Mononuclear cell (primary cell): ENCODE results near the gene S100A7A. TPM values are rescaled to one million over a fixed set of nuclear protein-coding genes. Genes with fewer than 3 reads are reported as not detected.

Experiments used
- H3K27me3 ChIP-seq: 2 replicates; pipeline ENCODE4 v1.6.0; 2011; ENCODE audit warnings: low read length, control low read depth; ENCODE audit not compliant: insufficient read depth
- H3K4me1 ChIP-seq: 2 replicates; pipeline ENCODE4 v1.5.1; 2011; ENCODE audit warnings: mild to moderate bottlenecking, low read length, control low read depth; ENCODE audit not compliant: insufficient read depth
- H3K4me3 ChIP-seq: 2 replicates; pipeline ENCODE4 v1.5.1; 2011; ENCODE audit warnings: mild to moderate bottlenecking, low read length, moderate library complexity
- H3K9me3 ChIP-seq: 2 replicates; pipeline ENCODE4 v1.5.1; 2011; ENCODE audit warnings: low read depth, mild to moderate bottlenecking, control low read depth, low read length
- total RNA-seq: library from RNA; depleted of rRNA; stranded (reverse); fragments of >200 nt; gene quantifications from one replicate; pipeline ENCODE4 v1.2.3, GENCODE V29; 2012

Gene S100A7A
- total RNA-seq, 1 donor, result not detected

DNA sequence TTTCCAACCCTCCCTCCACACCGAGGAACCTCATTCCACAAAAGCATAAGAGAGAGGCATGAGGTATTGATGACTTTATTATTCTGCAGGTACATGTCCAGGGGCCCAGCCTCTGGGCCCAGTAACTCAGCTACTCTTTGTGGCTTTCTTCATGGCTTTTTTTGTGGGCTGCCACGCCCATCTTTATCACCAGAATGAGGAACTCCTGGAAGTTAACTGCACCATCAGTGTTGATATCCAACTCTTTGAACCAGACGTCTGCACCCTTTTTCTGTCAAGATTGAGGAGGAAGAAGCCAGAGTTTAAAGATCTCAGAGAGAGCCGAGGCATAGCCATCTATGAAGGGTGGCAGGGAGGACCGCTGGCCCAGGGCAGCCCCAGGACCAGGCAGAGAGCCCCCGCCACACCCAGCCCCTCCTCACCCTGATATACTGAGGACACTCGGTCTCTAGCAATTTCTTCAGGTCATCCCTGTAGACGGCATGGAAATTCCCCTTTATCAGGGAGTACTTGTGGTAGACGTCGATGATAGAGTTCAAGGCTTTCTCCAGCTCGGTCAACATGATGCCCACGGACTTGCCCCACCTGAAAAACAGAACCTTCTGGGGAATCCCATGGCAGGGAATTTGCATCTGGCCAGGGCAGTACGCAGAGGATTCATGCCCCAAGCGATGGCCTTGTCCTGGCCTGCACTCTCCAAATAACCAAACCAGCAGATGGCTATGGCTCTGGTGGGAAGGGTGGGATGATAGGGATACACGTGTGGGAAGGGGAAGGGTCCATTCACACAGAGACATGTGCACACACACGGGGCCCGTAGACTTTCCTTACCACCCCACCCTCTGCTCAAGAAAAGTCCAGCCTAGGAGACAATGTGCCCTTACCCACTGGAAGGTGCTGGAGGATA lies 26.1 kb upstream of the S100A7A start:
- Histone ChIP-seq H3K4me3 (peak overlapping the region; percentile 79), H3K27me3 (no peaks in the 10 kb centered on the region), H3K4me1 (peaks cover 87% of the 10 kb centered on the region), H3K9me3 (no peaks in the 10 kb centered on the region)

DNA sequence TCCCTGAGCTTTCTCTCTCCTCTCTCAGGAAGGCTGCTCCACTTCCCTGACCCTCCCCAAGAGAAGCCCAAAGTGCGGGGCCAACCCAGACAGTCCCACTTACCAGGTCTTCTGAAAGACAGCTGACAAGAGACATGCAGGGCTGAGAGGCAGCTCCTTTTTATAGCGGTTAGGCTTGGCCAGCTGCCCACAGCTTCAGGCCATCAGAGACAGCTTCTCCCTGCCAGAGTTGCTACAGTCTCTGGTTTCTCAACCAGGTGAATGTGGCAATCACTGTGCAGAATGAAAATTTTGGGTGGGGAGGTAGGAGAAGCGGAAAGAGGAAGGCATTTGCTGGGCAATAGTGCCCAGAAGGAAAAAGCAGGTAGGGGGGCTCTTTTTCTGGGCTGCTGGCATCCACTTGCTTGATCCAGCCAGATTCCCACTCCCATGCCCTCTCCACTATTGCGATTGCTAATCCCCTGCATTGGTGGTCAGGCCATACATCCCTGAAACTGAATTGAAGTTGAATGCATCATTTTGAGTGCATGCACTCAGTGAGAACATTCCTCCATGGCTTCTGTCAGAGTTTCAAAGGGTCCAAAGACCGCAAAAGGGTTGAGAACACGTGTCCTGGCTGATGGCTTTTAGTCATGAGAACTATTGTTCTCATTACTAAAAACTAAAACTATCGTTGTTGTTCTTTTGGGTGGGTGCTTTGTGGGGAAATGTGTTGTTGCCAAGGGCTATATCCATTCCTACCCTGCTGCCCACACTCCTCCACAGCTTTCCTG lies 25.2 kb upstream of the S100A7A start, which contains the start of gene S100A8:
Gene S100A8 (minus strand): TSS at position 136 of the 773 bp plus-strand sequence. CDS start 538 bp downstream, outside the sequence.
- H3K4me3 ChIP-seq, result peak within 1 kb of the TSS; percentile 79
- peaks cover 79% of the 10 kb centered on the region for H3K4me1 ChIP-seq
- no peaks in the 10 kb centered on the region for H3K9me3 ChIP-seq
- H3K27me3 ChIP-seq, result no peaks in the 10 kb centered on the region

DNA sequence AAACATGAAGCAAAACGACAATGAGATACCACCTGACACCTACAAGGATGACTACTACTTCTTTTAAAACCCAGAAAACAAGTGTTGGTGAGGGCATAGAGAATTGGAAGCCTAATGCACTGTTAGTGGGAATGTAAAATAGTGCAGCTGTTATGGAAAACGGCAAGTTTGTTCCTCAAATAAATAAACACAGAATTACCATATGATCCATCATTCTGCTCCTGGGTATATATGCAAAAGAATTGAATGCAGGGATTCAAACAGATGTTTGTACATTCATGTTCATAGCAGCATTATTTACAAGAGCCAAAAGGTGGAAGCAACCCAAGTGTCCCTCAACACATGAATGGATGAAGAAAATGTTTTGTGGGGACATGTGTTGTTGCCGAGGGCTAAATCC lies 24.1 kb upstream of the S100A7A start:
- no peak overlapping the region for H3K4me3 ChIP-seq
- H3K9me3 ChIP-seq, result no peaks in the 10 kb centered on the region
- H3K4me1 ChIP-seq, result peaks cover 68% of the 10 kb centered on the region
- H3K27me3 ChIP-seq, result no peaks in the 10 kb centered on the region

DNA sequence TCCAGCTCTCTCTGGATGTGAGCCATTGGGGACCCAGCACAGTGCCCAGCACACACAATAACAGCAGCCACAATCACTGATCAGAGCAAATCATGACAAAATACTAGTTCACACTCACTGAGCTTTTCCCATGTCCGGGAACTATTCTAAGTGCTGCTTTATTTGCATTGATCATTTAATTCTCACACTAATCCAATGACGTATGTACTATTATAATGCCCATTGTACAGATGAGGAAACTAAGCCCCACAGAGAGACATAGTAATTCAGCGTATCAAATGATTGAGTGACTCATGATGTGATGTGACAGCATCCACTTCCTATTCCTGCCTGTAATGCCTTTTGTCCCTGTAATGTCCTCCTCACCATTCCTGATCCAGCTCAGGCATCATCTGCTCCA lies 23.5 kb upstream of the S100A7A start:
- no peaks in the 10 kb centered on the region for H3K27me3 ChIP-seq
- H3K4me3 ChIP-seq, result no peak overlapping the region
- no peaks in the 10 kb centered on the region for H3K9me3 ChIP-seq
- peaks cover 63% of the 10 kb centered on the region for H3K4me1 ChIP-seq

DNA sequence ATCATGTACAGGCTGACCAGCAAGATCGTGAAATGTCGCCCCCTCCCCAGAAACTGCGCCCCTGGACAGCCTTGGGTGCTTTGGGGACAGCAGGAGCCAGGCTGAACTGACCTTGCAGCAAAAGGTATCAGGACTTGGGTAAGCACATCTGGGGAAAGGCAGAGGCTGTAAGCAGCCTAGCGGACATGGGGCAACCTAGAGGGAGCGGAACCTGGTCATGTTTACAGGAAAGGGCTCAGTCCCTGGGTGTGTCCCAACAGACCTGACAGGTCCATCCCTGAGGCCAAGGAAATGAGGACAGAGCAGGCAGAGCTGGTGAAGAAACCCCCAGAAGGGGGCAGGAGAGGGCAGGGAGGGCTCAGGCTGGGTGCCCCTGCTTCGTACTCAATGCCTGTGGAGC lies 22.4 kb upstream of the S100A7A start:
- Histone ChIP-seq H3K4me3 (no peak overlapping the region), H3K9me3 (no peaks in the 10 kb centered on the region), H3K27me3 (no peaks in the 10 kb centered on the region), H3K4me1 (peaks cover 65% of the 10 kb centered on the region)

DNA sequence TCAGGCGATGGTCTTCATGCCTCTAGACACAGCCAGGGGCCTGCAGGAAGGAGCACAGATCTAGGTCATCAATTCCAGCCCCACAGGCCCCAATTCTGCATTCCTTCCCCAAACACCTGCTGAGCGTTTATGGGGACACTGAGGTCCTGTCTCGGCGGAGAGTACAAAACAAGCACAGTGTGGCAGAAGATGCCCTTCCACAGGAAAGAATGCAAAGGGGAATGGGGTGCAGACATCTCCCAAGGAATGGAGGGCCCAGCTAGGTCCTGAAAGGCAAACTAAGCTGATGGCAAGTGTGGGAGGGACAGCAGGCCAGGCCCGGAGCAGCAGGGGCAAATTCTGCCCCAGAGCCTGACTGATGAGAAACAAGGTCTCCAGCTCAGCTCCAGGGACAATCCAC lies 21.9 kb upstream of the S100A7A start:
- H3K4me1 ChIP-seq, result peaks cover 65% of the 10 kb centered on the region
- no peak overlapping the region for H3K4me3 ChIP-seq
- no peaks in the 10 kb centered on the region for H3K9me3 ChIP-seq
- H3K27me3 ChIP-seq, result no peaks in the 10 kb centered on the region

DNA sequence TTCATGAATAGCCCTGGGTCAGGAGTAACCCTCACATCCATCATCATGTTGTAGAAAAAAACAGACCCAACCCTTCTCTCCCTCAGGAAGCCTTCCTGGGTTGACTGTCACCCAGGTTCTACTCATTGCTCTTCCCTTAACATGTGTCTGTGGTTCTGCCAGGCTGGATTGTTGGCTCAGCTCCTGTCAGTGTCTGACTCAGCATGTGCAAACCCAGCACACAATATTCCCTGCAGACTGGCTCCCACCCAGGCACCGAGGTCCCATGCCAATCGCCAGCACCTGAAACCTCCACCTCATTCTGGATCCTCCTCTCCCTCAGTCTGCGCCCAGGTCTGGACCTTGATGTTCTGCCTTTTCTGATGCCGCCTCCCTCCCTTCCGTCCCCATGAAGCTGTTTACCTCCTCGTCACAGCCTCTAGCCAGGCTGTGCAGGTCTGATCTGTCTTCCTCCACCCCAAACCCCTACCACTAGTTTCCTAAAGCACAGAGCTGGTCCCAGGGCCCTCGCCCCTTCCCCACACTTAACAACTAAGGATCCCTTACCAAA lies 21.1 kb upstream of the S100A7A start:
- no peaks in the 10 kb centered on the region for H3K9me3 ChIP-seq
- H3K4me3 ChIP-seq, result no peak overlapping the region
- peaks cover 60% of the 10 kb centered on the region for H3K4me1 ChIP-seq
- no peaks in the 10 kb centered on the region for H3K27me3 ChIP-seq

DNA sequence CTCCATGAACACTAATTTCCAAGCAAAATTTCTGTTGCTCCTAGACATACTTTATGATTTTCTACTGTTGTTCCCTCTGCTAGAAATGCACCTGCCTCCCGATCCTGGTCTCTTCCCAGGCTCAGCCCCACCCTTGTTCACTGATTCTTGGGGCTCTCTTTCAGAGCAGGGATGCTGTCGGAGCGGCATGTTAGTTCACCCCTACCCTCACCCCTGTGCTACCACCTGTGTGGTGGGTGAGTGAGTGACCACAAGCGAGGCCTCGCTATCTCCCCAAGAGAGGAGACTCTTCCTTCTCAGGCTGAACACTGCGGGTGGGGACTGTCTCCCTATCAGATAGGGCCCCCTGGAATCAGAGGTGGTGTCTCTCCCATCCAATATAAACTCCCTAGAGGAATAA lies 20.5 kb upstream of the S100A7A start:
- Histone ChIP-seq H3K27me3 (no peaks in the 10 kb centered on the region), H3K9me3 (no peaks in the 10 kb centered on the region), H3K4me3 (no peak overlapping the region), H3K4me1 (peaks cover 59% of the 10 kb centered on the region)

DNA sequence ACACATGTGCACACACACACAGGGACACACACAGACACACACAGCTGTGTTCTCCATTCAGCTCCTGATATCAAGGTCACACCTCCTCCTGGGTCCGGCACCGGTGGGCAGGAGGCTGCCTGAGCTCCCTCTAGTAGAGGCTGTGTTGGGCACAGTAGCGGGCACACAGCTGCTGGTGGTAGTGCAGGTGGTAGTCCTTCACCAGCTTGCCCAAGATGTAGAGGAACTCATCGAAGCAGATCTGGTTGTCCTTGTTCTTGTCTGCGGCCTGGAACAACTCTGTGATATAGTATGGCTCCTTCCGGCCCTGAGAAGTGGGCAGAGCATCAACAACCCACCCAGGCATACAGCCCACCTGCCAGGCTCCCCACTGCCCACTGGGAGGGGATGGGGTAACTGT lies 19.9 kb upstream of the S100A7A start:
- H3K27me3 ChIP-seq, result no peaks in the 10 kb centered on the region
- H3K4me3 ChIP-seq, result no peak overlapping the region
- no peaks in the 10 kb centered on the region for H3K9me3 ChIP-seq
- peaks cover 53% of the 10 kb centered on the region for H3K4me1 ChIP-seq

DNA sequence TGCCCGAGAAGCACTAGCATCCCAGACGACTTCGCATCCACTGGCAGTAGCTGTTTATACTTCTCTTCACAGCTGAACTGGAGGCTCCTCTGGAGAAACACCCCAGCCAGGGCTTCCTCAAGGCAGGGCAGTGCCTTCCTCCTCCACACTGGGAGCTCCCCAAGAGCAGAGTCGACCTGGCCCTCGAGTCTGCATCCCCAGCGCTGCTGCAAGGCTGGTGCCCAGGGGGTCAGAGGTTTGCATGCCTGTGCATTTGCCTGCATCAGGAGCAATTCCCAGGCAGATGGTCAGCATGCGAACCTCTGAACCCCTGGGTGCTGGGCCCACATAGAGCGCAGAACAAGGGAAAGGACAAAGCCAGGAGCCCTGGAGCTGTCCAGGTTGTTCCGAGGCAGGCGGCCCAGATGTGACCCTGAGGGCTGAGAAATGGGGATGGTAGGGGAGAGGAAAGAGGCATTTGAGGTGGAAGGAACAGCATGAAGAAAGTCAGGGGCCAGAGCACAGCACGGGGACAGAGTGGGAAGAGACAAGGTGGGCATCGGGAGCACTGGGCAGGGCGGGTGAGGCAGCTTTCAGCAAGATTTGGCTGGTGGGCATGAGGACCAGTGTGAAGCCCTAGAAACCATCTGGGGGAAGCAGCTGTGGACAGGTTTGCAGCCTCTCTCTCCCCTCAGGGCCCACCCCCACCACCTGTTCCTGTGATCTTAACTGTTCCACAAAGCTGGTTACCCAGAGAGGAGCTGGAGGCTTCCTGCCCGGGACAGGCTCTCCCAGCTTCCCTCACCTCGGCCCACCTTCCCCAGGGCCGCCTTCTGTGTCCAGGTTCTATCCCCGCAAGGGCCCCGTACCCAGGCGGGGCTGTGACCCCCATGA lies 19.0 kb upstream of the S100A7A start:
- Histone ChIP-seq H3K27me3 (no peaks in the 10 kb centered on the region), H3K4me3 (no peak overlapping the region), H3K9me3 (no peaks in the 10 kb centered on the region), H3K4me1 (peaks cover 47% of the 10 kb centered on the region)

DNA sequence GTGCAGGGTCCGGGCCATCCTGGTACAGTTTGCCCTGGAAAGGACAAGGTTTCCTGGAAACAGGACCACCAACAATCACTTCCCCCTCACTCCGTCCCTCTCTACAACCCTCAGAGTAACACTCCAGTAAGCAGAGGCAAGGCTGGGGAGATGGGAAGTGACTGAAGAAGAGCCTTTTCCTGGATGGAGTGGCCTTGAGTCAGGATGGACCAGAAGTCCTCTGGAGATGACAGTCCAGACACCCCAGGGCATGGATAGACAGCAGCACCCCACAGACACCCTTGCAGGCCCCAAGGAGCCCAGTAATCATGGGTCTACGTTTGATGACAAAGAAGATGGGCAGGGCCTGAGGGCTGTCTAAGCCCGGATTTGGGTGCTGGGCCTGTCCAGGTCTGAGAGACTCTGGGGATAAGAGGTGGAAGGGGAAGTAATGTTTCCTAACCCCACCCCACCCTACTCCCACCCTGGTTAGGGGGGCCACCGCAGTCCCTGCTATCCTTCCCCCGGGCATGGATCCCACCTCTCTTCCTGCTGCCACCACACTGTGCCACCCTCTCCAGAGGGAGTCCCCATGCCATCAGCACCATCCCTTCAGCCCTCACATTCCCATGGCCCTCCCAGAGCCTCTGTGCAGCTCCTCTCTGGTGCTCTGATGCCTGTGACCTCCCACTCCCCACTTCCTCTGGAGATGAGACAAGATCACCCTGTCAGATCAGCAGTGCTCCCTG lies 18.2 kb upstream of the S100A7A start:
- peaks cover 46% of the 10 kb centered on the region for H3K4me1 ChIP-seq
- no peak overlapping the region for H3K4me3 ChIP-seq
- no peaks in the 10 kb centered on the region for H3K9me3 ChIP-seq
- H3K27me3 ChIP-seq, result no peaks in the 10 kb centered on the region

DNA sequence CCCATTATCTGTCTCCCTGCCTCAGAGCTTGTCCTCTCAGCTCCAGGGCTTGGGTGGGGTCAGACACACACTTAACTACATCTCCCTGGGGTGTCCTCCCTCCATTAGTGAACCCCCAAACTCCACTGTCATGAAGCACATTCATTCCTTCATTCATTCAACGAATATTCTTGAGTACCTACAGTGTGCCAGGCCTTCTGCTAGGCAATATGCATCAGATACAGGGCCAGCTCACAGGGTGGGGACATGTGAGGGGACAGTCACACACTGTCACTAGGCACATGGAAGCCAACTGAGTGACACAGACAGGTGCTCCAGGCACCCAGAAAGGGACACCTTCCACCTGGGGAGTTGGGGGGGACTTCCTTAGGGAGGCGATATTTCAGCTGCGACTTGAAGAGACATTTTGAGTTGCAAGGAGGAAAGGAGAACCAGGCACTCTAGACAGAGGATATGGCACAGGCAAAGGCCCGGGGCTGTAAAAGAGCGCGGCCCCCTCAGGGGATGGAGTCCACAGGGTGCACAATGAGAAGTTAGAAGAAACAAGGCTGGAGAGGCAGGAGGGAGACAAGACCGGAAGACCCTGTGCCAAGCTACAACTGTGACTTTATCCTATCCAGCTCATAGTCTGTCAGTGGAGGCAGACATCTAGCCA lies 16.8 kb upstream of the S100A7A start:
- Histone ChIP-seq H3K4me1 (peaks cover 48% of the 10 kb centered on the region), H3K9me3 (no peaks in the 10 kb centered on the region), H3K4me3 (no peak overlapping the region), H3K27me3 (no peaks in the 10 kb centered on the region)

DNA sequence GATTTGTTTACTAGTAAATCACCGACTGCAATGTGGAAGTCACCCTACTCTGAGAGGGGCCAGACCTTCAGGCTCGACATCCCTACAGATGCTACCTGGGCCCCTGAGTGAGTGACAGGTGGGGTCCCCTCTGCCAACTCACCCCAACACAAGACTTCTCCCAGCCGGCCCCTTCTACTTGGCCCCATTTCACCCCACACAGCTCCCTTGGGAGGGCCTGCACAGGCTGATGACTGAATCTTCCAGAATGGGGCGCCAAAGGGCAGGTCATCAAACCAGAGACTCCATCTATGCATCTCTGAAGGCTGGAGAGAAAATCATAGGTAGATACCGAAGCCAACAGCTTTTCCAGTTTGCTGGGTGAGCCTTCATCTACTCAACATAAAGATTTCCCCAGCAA lies 16.1 kb upstream of the S100A7A start:
- H3K9me3 ChIP-seq, result no peaks in the 10 kb centered on the region
- peaks cover 45% of the 10 kb centered on the region for H3K4me1 ChIP-seq
- no peaks in the 10 kb centered on the region for H3K27me3 ChIP-seq
- H3K4me3 ChIP-seq, result no peak overlapping the region
